H1 (cell line): Measurements from ENCODE around the gene DNM1L. TPM values are rescaled to one million over a fixed set of nuclear protein-coding genes. Genes with fewer than 3 reads are reported as not detected.

Experiments
- CBX8 ChIP-seq: fragments of 300-800, 300-1000 bp; sonication (generic); IDR thresholded peaks from 2 replicates; pipeline ENCODE4 v1.7.1; 2016; ENCODE audit warnings: low read depth, low read length, borderline replicate concordance
- polyA plus RNA-seq, 7 experiments: library from polyadenylated mRNA; depleted of rRNA in 3 of 7; stranded (reverse) in 5 of 7; unstranded in 2 of 7; fragments of >200 nt in 5 of 7; fragments of 200-250 nt in 2 of 7; gene quantifications; 1 replicate in 5 of 7; 2 replicates in 1 of 7; 4 replicates in 1 of 7; pipeline versions ENCODE4 v1.2.1 to v1.2.3, GENCODE V29; 2011 to 2013; ENCODE audit warnings: missing spikeins in 2 of 7, mixed read lengths in 2 of 7
- total RNA-seq: library from RNA; stranded (reverse); fragmentation: NEBNext Ultra II Directional; extraction: Animal tissue kit (Norgen Biotek cat#: 25700); gene quantifications from 2 replicates; pipeline ENCODE4 v1.2.1, GENCODE V29; 2021
- TF ChIP-seq, protein P1 (sequence below): IDR thresholded peaks from 2 replicates; pipeline ENCODE4 v1.6.1; 2012; ENCODE audit warnings: inconsistent platforms

The DNM1L gene
- total and polyA plus RNA-seq, 2 of the 8 experiments (the other 6 are each of a cell fraction or from before 2014, with no cell fraction given): 23.7 to 93.9 TPM

DNA sequence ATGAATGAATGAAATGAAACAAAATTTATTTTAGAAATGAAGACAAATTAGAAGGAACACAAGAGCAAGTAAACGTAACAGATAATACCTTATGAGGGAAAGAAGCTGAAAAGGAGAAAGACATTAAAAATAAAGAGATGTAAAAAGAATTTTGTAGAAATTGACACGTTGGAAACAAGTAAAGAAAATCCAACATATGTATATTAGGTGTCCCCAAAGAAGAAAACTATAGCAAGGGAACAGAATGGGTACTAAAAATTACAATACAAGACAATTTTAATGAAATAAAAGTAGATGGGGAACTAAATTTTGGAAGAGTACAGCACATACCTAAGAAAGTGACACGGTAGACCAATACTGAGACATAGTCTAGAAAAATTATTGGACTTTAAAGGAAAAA is 16.7 kb downstream of the DNM1L start (continued):
- TF ChIP-seq, protein P1, sequence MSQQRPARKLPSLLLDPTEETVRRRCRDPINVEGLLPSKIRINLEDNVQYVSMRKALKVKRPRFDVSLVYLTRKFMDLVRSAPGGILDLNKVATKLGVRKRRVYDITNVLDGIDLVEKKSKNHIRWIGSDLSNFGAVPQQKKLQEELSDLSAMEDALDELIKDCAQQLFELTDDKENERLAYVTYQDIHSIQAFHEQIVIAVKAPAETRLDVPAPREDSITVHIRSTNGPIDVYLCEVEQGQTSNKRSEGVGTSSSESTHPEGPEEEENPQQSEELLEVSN: no peak
- no peak for TF ChIP-seq CBX8
- TF ChIP-seq, all 59 proteins: peak for 0
